Right lobe of liver (tissue), 4 donors: ENCODE data around the gene CCL8.

ENCODE experiments used
- POLR2A ChIP-seq: fragments of 450-650 bp; IDR thresholded peaks from one replicate; pipeline ENCODE4 v1.6.1; 2017; ENCODE audit warnings: antibody characterized with exemption, mild to moderate bottlenecking
- TF ChIP-seq, protein P1 (sequence below), 4 donors: fragments of 200-600 bp in 3 of 4; fragments of 450-650 bp in 1 of 4; IDR thresholded peaks; one replicate each; pipeline versions ENCODE4 v1.5.1 to v1.8.0; 2016 to 2022; ENCODE audit warnings: antibody characterized with exemption in 4 of 4, mild to moderate bottlenecking in 2 of 4
- donor health status: DM: no; HTN: no; CAD: no.
- donor health status: DM: no; HTN: no; CAD: no.
- donor health status: DM: no; HTN: yes; CAD: no.

DNA sequence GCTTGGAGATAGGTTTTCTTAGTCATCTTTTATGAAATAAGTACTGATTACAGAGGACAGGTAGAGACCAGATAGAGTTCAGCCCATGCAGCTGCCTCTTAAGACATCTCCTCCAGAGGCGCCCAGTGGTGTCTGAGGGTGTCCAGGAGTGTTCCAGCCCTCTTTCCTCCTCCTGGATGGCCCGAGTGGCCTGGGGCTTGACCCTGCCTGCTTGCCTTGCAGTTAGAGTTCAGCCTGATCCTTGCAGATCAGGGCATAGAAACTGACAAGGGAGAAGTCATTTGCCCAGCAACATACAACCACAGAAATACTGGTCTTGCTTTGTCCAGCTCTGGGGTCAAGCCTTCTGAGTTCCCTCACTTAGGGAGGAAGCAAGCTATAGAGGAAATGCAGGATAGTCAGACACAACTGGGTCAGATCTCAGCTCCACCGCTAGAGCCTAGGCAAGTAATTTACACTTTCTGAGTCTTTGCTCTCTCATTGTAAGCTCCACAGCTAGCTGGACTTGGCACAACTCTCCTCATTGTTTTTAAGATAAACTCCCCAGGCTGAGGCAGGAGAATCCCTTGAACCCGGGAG is 47.4 kb downstream of the CCL8 start:
- TF ChIP-seq, protein P1, sequence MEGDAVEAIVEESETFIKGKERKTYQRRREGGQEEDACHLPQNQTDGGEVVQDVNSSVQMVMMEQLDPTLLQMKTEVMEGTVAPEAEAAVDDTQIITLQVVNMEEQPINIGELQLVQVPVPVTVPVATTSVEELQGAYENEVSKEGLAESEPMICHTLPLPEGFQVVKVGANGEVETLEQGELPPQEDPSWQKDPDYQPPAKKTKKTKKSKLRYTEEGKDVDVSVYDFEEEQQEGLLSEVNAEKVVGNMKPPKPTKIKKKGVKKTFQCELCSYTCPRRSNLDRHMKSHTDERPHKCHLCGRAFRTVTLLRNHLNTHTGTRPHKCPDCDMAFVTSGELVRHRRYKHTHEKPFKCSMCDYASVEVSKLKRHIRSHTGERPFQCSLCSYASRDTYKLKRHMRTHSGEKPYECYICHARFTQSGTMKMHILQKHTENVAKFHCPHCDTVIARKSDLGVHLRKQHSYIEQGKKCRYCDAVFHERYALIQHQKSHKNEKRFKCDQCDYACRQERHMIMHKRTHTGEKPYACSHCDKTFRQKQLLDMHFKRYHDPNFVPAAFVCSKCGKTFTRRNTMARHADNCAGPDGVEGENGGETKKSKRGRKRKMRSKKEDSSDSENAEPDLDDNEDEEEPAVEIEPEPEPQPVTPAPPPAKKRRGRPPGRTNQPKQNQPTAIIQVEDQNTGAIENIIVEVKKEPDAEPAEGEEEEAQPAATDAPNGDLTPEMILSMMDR (IDR thresholded peaks at IDR 0.05) = no peak
- no peak for TF ChIP-seq POLR2A
